GM23248 (cell line): ENCODE data around the gene STEAP3. TPM values are rescaled to one million over a fixed set of nuclear protein-coding genes. Genes with fewer than 3 reads are reported as not detected.

Experiments used
- DNase-seq: peaks from one replicate; pipeline ENCODE4 v3.0.0-alpha.2; 2015
- H2AFZ ChIP-seq: fragments of 200-600 bp; sonication (generic); 2 replicates; pipeline ENCODE4 v1.6.1; 2016; ENCODE audit warnings: antibody characterized with exemption
- H3F3A ChIP-seq: fragments of 200-600 bp; sonication (generic); 2 replicates; pipeline ENCODE4 v1.6.1; 2016; ENCODE audit warnings: mild to moderate bottlenecking, antibody characterized with exemption, mixed run types; ENCODE audit not compliant: insufficient read depth
- H3K27ac ChIP-seq: fragments of 200-600 bp; sonication (generic); 2 replicates; pipeline ENCODE4 v1.5.1; 2016; ENCODE audit warnings: mild to moderate bottlenecking
- H3K27me3 ChIP-seq: fragments of 200-600 bp; sonication (generic); replicated peaks from 2 replicates; pipeline ENCODE4 v1.6.1; 2016; ENCODE audit warnings: mild to moderate bottlenecking; ENCODE audit not compliant: insufficient read depth
- H3K36me3 ChIP-seq: fragments of 200-600 bp; sonication (generic); 2 replicates; pipeline ENCODE4 v1.6.1; 2016; ENCODE audit warnings: low read depth, mild to moderate bottlenecking
- H3K4me1 ChIP-seq: fragments of 200-600 bp; sonication (generic); 2 replicates; pipeline ENCODE4 v1.6.1; 2016; ENCODE audit warnings: mild to moderate bottlenecking; ENCODE audit not compliant: insufficient read depth
- H3K4me2 ChIP-seq: fragments of 200-600 bp; sonication (generic); one replicate; pipeline ENCODE4 v1.6.1; 2016; ENCODE audit warnings: mild to moderate bottlenecking; ENCODE audit not compliant: unreplicated experiment
- H3K4me3 ChIP-seq: fragments of 200-600 bp; sonication (generic); 2 replicates; pipeline ENCODE4 v1.5.1; 2016; ENCODE audit warnings: mild to moderate bottlenecking
- H3K79me2 ChIP-seq: fragments of 200-600 bp; sonication (generic); 2 replicates; pipeline ENCODE4 v1.6.1; 2016; ENCODE audit warnings: mild to moderate bottlenecking; ENCODE audit not compliant: insufficient read depth
- H3K9ac ChIP-seq: fragments of 200-600 bp; sonication (generic); 2 replicates; pipeline ENCODE4 v1.6.1; 2016; ENCODE audit warnings: mild to moderate bottlenecking
- H3K9me2 ChIP-seq: fragments of 200-600 bp; sonication (generic); 2 replicates; pipeline ENCODE4 v1.6.1; 2016; ENCODE audit warnings: mixed run types, mild to moderate bottlenecking, moderate library complexity; ENCODE audit not compliant: insufficient read depth
- H3K9me3 ChIP-seq: fragments of 200-600 bp; sonication (generic); one replicate; pipeline ENCODE4 v1.6.1; 2017; ENCODE audit warnings: low read depth
- H4K20me1 ChIP-seq: fragments of 200-600 bp; sonication (generic); 2 replicates; pipeline ENCODE4 v1.6.0; 2016; ENCODE audit not compliant: insufficient read depth
- EZH2 ChIP-seq: fragments of 200-600 bp; sonication (generic); IDR thresholded peaks from 2 replicates; pipeline ENCODE4 v1.6.1; 2018; ENCODE audit warnings: antibody characterized with exemption, mild to moderate bottlenecking; ENCODE audit not compliant: insufficient read depth, poor library complexity, severe bottlenecking
- EZH2phosphoT487 ChIP-seq: fragments of 200-600 bp; sonication (generic); IDR thresholded peaks from 2 replicates; pipeline ENCODE4 v1.6.1; 2018; ENCODE audit warnings: antibody characterized with exemption, moderate library complexity, mild to moderate bottlenecking, low read depth; ENCODE audit not compliant: insufficient read depth
- WGBS, 2 experiments: methylation state at CpG; one replicate each; pipeline ENCODE4 v1.1.6; 2015 to 2017; ENCODE audit warnings: low lambda C conversion rate in 2 of 2, low coverage in 1 of 2; ENCODE audit errors: missing lambda C conversion rate in 2 of 2; 5-methylcytosine and 5-hydroxymethylcytosine counted together
- in situ Hi-C: fragments of 300-500 bp; cut with MboI; formaldehyde crosslinking; loops from 2 replicates; pipeline ENCODE4 v1.15.0; 2020
- polyA plus RNA-seq: library from polyadenylated mRNA; unstranded; fragments of >200 nt; fragmentation: Nextera tagmentation; extraction: Ambion mirVana; gene quantifications from 2 replicates; pipeline ENCODE4 v1.2.1, GENCODE V29; 2016
- total RNA-seq: library from RNA; depleted of rRNA; stranded (reverse); fragments of >200 nt; shearing (Covaris generic); gene quantifications from 2 replicates; pipeline ENCODE4 v1.2.3, GENCODE V29; 2014

STEAP3 gene
- total and polyA plus RNA-seq, 2 experiments from 2014 or later = 29.5 to 31.3 TPM

- WGBS, 2 experiments = 53 to 57% methylated on average over 11 of the region's 11 CpGs
- H3K36me3 ChIP-seq = no peaks in the 10 kb centered on the region
- DNase-seq = peak; percentile 40
- in situ Hi-C loops = no loop called here
- no peaks in the 10 kb centered on the region for H3K79me2 ChIP-seq
- no peaks in the 10 kb centered on the region for H3K27me3 ChIP-seq
- TF ChIP-seq EZH2phosphoT487 = no peak
- H2AFZ ChIP-seq = no peak overlapping the region
- peak overlapping the region; percentile 20; the same call in 1 of the 2 replicates for H3K27ac ChIP-seq
- no peaks in the 10 kb centered on the region for H3K9me2 ChIP-seq
- no peaks in the 10 kb centered on the region for H4K20me1 ChIP-seq
- H3K4me2 ChIP-seq = peak overlapping the region; percentile 16
- H3K9ac ChIP-seq = no peak overlapping the region
- peaks cover 29% of the 10 kb centered on the region for H3K4me1 ChIP-seq
- no peak overlapping the region for H3K4me3 ChIP-seq
- H3K9me3 ChIP-seq = no peaks in the 10 kb centered on the region
- H3F3A ChIP-seq = peaks cover 20% of the 10 kb centered on the region; the same call in 1 of the 2 replicates
Observed at GRCh38 chr2:119260646-119261492, 37.2 kb downstream of the STEAP3 start.

GRCh38 chr2:119261493-119262225, 38.0 kb downstream of the STEAP3 start:
- no peaks in the 10 kb centered on the region for H4K20me1 ChIP-seq
- H3F3A ChIP-seq = peaks cover 13% of the 10 kb centered on the region; the same call in 1 of the 2 replicates
- DNase-seq = no peak
- WGBS, 2 experiments = 85% methylated on average over 17 of the region's 17 CpGs
- H3K9me3 ChIP-seq = no peaks in the 10 kb centered on the region
- no peak overlapping the region for H3K9ac ChIP-seq
- H3K79me2 ChIP-seq = no peaks in the 10 kb centered on the region
- no peak overlapping the region for H3K4me2 ChIP-seq
- H3K4me3 ChIP-seq = no peak overlapping the region
- no peak overlapping the region for H2AFZ ChIP-seq
- no peak overlapping the region for H3K27ac ChIP-seq
- no peaks in the 10 kb centered on the region for H3K27me3 ChIP-seq
- no peaks in the 10 kb centered on the region for H3K9me2 ChIP-seq
- TF ChIP-seq EZH2 (no peak), EZH2phosphoT487 (no peak)
- in situ Hi-C loops = no loop called here
- H3K36me3 ChIP-seq = no peaks in the 10 kb centered on the region
- peaks cover 21% of the 10 kb centered on the region for H3K4me1 ChIP-seq

DNA sequence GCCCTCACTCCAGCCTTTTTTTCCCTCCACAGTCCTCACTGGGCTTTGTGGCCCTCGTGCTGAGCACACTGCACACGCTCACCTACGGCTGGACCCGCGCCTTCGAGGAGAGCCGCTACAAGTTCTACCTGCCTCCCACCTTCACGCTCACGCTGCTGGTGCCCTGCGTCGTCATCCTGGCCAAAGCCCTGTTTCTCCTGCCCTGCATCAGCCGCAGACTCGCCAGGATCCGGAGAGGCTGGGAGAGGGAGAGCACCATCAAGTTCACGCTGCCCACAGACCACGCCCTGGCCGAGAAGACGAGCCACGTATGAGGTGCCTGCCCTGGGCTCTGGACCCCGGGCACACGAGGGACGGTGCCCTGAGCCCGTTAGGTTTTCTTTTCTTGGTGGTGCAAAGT, 39.4 kb downstream of the STEAP3 start:
- peaks cover 19% of the 10 kb centered on the region for H3K4me1 ChIP-seq
- TF ChIP-seq EZH2phosphoT487 (no peak), EZH2 (no peak)
- 96 to 98% methylated on average over 23 of the region's 23 CpGs for WGBS, 2 experiments
- no peaks in the 10 kb centered on the region for H3K9me2 ChIP-seq
- H4K20me1 ChIP-seq = no peaks in the 10 kb centered on the region
- no peak overlapping the region for H3K4me2 ChIP-seq
- H3K4me3 ChIP-seq = no peak overlapping the region
- H3K27ac ChIP-seq = no peak overlapping the region
- H2AFZ ChIP-seq = no peak overlapping the region
- H3K9ac ChIP-seq = no peak overlapping the region
- H3K79me2 ChIP-seq = no peaks in the 10 kb centered on the region
- peaks cover 8% of the 10 kb centered on the region; the same call in 1 of the 2 replicates for H3F3A ChIP-seq
- H3K36me3 ChIP-seq = no peaks in the 10 kb centered on the region
- H3K9me3 ChIP-seq = no peaks in the 10 kb centered on the region
- in situ Hi-C loops = no loop called here
- no peak for DNase-seq
- no peaks in the 10 kb centered on the region for H3K27me3 ChIP-seq

GRCh38 chr2:119263656-119264055, 40.0 kb downstream of the STEAP3 start:
- Histone ChIP-seq H3K9ac (no peak overlapping the region), H3K27me3 (no peaks in the 10 kb centered on the region), H3K9me2 (no peaks in the 10 kb centered on the region), H3K79me2 (no peaks in the 10 kb centered on the region), H3F3A (peaks cover 8% of the 10 kb centered on the region; the same call in 1 of the 2 replicates), H3K36me3 (no peaks in the 10 kb centered on the region), H3K4me2 (no peak overlapping the region), H3K9me3 (no peaks in the 10 kb centered on the region), H3K4me3 (no peak overlapping the region), H3K4me1 (peaks cover 19% of the 10 kb centered on the region), H4K20me1 (no peaks in the 10 kb centered on the region), H3K27ac (no peak overlapping the region), H2AFZ (no peak overlapping the region)
- TF ChIP-seq EZH2phosphoT487 = no peak
- TF ChIP-seq EZH2 = no peak
- no peak for DNase-seq
- in situ Hi-C loops = no loop called here
- WGBS, 2 experiments = 84 to 88% methylated on average over 5 of the region's 5 CpGs
